Rectal smooth muscle tissue (tissue), 1 donor: ENCODE measurements around the gene TRIM29.
"Not testable (repeated sequence)": the region's sequence is repeated elsewhere in the genome, so short reads cannot be mapped to it uniquely, and the experiment has no call there.

Experiments used
- H3K27ac ChIP-seq: one replicate; pipeline ENCODE4 v1.7.0; 2013; ENCODE audit warnings: low read depth, low read length, inconsistent platforms
- H3K27me3 ChIP-seq: one replicate; pipeline ENCODE4 v1.7.0; 2013; ENCODE audit warnings: low read length; ENCODE audit not compliant: control insufficient read depth, insufficient read depth
- H3K36me3 ChIP-seq: one replicate; pipeline ENCODE4 v1.7.0; 2013; ENCODE audit warnings: low read length; ENCODE audit not compliant: control insufficient read depth, insufficient read depth
- H3K4me1 ChIP-seq: one replicate; pipeline ENCODE4 v1.7.0; 2013; ENCODE audit warnings: low read length; ENCODE audit not compliant: control insufficient read depth, insufficient read depth
- H3K4me3 ChIP-seq: one replicate; pipeline ENCODE4 v1.7.0; 2013; ENCODE audit warnings: low read length
- H3K9ac ChIP-seq: one replicate; pipeline ENCODE4 v1.7.0; 2013; ENCODE audit warnings: low read length

TRIM29 gene

DNA sequence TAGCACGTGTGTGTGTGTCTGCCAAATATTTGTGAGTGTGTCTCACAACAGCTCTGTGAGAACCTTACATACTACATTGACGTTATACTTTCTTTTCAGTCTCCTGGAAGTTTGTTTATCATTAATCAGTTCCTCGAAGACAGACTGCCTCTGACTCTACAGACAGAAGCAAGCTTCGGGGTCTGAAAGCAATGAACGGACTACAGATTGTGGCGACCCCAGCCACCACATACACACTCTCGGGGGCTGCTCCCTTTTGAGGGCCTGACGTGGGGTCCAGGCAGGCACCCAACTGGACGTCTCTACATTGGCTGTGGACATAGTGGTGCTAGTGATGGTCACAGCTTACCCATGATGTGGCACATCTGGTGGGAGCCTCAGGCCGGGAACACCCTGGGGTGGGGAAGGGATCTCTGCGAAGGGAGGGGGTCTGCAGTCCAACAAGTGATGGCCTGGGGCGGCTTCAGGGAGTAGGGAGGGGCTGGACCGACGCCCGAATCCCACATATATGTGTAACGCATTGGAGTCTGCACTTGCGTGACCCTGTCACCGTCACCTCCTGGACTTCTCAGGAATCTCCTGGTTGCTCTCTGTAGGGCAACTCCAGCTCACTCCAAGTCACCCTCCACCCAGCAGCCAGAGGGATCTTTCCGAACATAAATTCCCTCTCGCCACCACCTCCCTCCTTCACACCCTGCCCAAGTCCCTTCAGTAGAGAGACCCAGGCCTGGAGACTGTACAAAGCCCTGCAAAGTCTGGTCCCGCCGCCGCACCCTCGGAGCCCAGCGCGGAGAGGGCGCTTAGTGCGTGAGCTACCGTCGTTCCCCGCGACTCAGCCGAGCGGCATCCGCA lies 30.4 kb upstream of the TRIM29 start:
- Histone ChIP-seq H3K27me3 (peaks cover 6% of the 10 kb centered on the region), H3K27ac (no peak overlapping the region), H3K4me1 (no peaks in the 10 kb centered on the region), H3K9ac (no peak overlapping the region), H3K4me3 (peak overlapping the region; percentile 72), H3K36me3 (no peaks in the 10 kb centered on the region)

DNA sequence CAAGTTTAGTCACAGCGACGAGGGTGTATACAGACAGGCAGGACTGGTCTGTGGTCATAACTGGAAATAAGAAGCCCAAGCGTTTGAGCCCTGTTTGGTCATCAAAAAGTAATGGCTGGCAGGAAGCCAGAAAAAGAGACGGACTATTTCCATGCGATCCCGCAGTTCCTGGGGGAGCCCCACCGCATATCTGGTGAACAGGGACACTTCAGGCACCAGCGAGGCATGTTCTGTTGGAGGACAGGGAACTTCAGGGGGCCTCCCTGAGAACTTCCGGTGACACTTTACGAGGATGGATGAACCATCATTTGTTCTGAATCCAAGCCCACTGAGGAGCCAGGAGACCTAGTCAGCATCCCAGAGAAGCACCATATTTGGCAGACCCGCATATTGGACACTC lies 29.7 kb upstream of the TRIM29 start:
- Histone ChIP-seq H3K9ac (no peak overlapping the region), H3K27ac (no peak overlapping the region), H3K4me1 (no peaks in the 10 kb centered on the region), H3K27me3 (peaks cover 4% of the 10 kb centered on the region), H3K36me3 (no peaks in the 10 kb centered on the region), H3K4me3 (no peak overlapping the region)

DNA sequence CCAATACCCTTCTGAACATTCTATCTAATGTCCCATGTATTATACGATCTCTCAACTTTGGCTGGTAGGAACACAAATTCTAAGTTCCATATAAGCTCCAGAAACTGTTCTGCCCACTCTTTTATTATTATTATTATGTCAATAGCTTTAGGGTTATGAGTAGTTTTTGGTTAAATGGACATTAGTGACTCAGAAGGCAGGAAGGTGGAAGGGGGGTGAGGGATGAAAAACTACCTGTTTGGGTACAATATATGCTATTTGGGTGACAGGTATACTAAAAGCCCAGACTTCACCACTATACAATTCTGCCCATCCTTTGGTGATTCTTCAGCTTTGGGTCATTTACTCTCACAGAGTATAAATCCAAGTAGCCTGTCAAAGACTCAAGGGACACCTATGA lies 22.5 kb upstream of the TRIM29 start:
- no peaks in the 10 kb centered on the region for H3K36me3 ChIP-seq
- H3K27me3 ChIP-seq: no peaks in the 10 kb centered on the region
- no peak overlapping the region for H3K9ac ChIP-seq

DNA sequence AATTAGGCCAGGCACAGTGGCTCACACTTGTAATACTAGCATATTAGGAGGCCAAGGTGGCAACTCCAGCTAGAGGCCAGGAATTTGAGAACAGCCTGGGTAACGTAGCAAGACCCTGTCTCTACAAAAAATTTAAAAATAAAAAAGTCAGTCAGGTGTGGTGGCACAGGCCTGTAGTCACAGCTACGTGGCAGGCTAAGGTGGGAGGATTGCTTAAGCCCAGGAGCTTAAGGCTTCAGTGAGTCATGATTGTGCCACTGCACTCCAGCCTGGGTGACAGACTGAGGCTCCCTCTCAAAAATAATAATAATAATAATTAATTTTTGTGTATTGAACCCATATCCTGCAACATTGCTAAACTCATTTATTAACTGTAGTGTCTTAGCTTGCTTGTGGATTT lies 15.3 kb upstream of the TRIM29 start:
- no peaks in the 10 kb centered on the region for H3K36me3 ChIP-seq
- no peaks in the 10 kb centered on the region for H3K27me3 ChIP-seq
- no peak overlapping the region for H3K9ac ChIP-seq
- no peak overlapping the region for H3K27ac ChIP-seq
- H3K4me3 ChIP-seq: no peak overlapping the region
- H3K4me1 ChIP-seq: no peaks in the 10 kb centered on the region

More for the DNA sequence above, 22.5 kb upstream of the TRIM29 start:
- Histone ChIP-seq H3K4me3 (no peak overlapping the region), H3K4me1 (no peaks in the 10 kb centered on the region), H3K27ac (no peak overlapping the region)

DNA sequence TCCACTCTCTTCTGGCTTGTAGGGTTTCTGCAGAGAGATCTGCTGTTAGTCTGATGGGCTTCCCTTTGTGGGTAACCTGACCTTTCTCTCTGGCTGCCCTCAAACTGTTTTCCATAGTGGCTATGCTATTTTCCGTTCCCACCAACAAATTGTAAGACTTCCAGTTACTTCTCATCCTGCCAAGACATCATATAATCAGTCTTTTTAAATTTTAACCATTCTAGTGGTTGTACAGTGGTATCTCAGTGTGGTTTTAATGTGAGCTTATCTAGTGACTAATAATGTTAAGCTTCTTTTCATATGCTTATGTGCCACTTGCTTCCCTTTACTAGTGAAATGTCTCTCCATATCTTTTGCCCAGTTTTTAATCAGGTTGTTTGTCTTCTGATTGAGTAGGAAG lies 13.6 kb upstream of the TRIM29 start:
- no peaks in the 10 kb centered on the region for H3K4me1 ChIP-seq
- H3K27ac ChIP-seq: no peak overlapping the region
- H3K36me3 ChIP-seq: no peaks in the 10 kb centered on the region
- H3K4me3 ChIP-seq: no peak overlapping the region
- no peak overlapping the region for H3K9ac ChIP-seq
- H3K27me3 ChIP-seq: peaks cover 8% of the 10 kb centered on the region

DNA sequence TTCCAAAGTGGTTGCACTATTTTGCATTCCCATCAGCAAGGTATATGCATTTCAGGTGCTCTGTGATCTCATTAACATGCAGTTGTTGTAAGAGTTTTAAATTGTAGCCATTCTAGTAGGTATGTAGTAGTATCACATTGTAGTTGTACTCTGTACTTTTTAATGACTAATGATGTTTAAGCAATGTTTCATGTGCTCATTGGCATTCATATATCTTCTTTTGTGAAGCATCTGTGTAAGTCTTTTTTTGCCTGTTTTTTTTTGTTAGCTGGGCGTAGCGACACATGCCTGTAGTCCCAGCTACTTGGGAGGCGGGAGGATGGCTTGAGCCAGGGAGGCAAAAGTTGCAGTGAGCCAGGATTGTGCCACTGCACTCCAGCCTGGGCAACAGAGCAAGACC lies 11.3 kb upstream of the TRIM29 start:
- Histone ChIP-seq H3K4me1 (no peaks in the 10 kb centered on the region), H3K27ac (no peak overlapping the region), H3K27me3 (peaks cover 9% of the 10 kb centered on the region), H3K9ac (no peak overlapping the region), H3K36me3 (no peaks in the 10 kb centered on the region), H3K4me3 (no peak overlapping the region)

DNA sequence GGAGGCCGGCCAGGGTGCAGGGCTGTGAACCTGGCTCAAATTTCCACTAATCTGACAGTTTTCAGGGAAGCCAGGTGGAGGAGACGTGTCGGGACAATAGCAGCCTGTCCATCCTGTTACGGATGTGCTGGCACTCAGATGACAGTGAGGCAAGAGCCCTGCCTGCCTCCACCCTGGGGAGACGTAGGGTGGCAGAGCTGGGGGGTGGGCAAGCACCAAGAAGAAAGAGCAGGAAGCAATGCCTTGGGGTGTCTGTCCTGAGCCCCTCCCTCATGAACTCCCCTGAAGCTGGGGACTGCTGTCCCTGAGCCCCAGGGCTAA lies 10.0 kb upstream of the TRIM29 start:
- Histone ChIP-seq H3K4me1 (no peaks in the 10 kb centered on the region), H3K27me3 (peaks cover 9% of the 10 kb centered on the region), H3K36me3 (no peaks in the 10 kb centered on the region), H3K4me3 (no peak overlapping the region), H3K27ac (no peak overlapping the region), H3K9ac (no peak overlapping the region)

DNA sequence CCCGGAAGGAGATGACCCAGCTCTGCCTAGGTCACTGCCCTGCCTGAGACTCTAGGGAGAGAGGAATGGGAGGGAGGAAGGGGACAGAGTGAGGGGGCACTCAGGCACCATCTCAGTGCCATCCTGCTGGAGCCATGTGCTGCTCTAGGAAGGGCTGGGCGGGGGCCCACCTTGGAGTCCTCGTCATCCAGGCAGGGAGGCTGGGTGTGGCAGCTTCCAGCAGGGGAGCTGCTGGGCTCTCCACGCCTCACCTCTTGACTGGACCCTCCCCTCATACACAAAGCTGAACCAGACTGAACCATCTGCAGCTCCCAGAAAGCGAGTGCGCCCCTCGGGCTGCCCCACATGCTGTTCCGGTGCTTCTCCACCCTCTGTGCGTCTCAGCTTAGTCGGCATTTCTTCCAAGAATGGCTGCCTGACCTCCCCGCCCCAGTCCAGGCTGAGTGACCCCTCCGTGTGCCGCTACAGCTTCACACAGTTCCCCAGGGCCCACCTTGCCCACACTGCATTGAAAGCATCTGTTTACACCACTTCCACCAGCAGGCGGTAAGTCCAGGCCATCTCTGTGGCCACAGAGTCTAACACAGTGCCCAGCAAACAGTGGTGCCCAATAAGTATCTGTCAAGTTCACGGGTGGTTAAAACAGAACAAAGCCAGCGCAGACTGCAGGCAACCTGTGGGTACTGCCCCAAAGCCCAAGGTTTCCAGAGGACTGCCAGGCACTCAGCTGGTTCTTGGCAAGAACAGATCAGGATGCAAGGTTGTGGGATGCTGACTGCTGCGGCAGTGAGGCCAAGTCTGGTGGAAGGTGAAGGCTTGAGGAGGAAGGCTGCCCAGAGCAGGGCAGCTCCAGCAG lies 9.4 kb upstream of the TRIM29 start:
- H3K27me3 ChIP-seq: peaks cover 9% of the 10 kb centered on the region
- no peak overlapping the region for H3K27ac ChIP-seq
- no peaks in the 10 kb centered on the region for H3K4me1 ChIP-seq
- no peaks in the 10 kb centered on the region for H3K36me3 ChIP-seq
- H3K9ac ChIP-seq: no peak overlapping the region
- H3K4me3 ChIP-seq: no peak overlapping the region

DNA sequence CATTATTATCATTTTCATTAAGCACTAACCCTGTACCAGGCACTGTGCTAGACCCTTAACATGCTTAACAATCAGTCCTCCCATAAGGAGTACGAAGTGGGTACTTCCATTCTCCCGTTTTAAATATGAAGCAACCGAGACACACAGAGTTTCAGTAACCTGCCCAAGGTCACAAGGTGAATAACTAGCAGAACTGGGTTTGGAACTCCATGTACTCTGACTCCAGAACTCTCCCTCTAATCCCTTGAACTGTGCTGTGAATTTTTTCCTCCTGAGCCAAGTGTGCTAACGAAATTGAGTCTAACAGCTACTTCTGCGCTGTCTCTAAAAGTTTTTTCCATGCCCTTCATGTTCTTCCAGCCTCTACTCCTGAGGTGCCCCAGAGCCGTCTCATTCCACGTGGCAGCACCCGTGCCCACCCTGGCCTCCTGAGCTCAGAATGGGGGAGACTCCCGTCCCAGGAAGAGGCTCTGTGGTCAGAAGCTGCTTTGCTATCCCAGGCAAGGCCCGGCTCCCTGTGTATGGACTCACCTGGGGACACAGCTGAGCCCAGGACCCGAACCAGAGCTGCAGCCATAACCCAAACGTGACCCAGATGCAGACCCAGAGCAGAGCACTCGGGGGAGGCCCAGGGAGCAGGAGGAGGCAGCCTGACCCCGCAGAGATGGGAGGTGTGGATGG lies 8.6 kb upstream of the TRIM29 start:
- H3K9ac ChIP-seq: no peak overlapping the region
- peaks cover 9% of the 10 kb centered on the region for H3K27me3 ChIP-seq
- no peaks in the 10 kb centered on the region for H3K4me1 ChIP-seq
- no peak overlapping the region for H3K27ac ChIP-seq
- H3K4me3 ChIP-seq: no peak overlapping the region
- H3K36me3 ChIP-seq: no peaks in the 10 kb centered on the region

DNA sequence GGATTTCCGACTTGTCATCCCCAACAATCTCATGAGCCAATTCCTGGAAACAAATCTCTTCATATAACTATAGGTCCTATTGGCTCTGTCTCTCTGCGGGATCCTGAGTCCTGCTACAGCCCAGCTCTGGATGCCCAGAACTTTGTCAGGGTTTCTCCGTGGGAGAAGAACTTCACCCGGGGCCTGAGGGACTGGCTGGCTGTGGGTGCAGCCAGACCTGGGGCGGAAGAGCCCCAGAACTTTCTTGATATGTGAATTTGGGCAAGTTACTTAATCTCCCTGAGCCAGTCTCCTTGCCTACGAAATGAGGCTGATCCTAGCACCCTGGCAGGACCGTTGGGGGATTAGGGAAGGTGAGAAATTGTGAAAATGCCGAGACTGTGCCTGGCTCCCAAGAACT lies 6.6 kb upstream of the TRIM29 start:
- peaks cover 9% of the 10 kb centered on the region for H3K27me3 ChIP-seq
- no peaks in the 10 kb centered on the region for H3K4me1 ChIP-seq
- H3K4me3 ChIP-seq: no peak overlapping the region
- no peak overlapping the region for H3K9ac ChIP-seq
- H3K36me3 ChIP-seq: no peaks in the 10 kb centered on the region
- H3K27ac ChIP-seq: no peak overlapping the region

DNA sequence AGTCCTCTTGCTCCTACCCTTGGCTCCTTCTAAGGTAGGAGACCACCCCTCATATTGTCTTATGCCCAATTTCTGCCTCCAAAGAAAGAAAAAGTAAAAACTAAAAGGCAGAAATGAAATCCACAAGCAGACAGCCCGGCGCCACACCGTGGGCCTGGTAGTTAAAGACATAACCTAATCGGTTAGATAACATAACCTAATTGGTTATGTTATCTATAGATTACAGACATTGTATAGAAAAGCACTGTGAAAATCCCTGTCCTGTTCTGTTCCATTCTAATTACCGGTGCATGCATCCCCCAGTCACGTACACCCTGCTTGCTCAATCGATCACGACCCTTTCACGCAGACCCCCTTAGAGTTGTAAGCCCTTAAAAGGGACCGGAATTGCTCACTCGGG lies 5.6 kb upstream of the TRIM29 start:
- H3K4me3 ChIP-seq, H3K4me1 ChIP-seq, H3K36me3 ChIP-seq, H3K27ac ChIP-seq, H3K9ac ChIP-seq, H3K27me3 ChIP-seq: not testable (repeated sequence)

DNA sequence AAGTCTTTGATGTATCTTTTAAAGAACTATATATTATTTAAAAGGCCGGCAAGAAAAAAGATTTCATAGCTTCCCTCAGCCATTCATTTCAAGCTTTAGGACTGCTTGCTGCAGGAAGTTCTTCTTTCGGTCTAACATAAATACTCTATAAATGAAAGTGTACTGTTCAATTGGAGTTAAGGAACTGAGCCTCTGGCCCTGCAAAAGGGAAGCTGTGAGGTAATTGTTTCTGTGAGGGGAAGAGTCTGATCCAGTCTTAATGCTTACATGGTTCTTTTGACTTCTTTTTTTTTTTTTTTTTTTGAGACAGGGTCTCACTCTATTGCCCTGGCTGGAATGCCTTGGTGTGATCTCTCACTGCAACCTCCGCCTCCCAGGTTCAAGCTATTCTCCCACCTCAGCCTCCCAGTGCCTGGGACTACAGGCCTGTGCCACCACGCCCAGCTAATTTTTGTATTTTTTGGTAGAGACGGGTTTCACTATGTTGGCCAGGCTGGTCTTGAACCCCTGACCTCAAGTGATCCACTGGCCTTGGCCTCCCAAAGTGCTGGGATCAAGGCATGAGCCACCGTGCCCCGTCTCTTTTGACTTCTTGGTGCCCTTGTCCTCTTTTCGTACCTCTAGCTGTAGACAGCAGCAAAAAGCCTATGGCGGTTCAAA lies 4.7 kb upstream of the TRIM29 start:
- no peak overlapping the region for H3K27ac ChIP-seq
- H3K4me1 ChIP-seq: no peaks in the 10 kb centered on the region
- H3K27me3 ChIP-seq: peaks cover 9% of the 10 kb centered on the region
- H3K36me3 ChIP-seq: no peaks in the 10 kb centered on the region
- no peak overlapping the region for H3K4me3 ChIP-seq
- H3K9ac ChIP-seq: no peak overlapping the region
